HG02571 (cell line): ENCODE results near the gene NUDT12.

ENCODE experiments used
- ATAC-seq: cut with Tn5 transposase; IDR thresholded peaks from one replicate; pipeline ENCODE4 v1.9.1; 2021; ENCODE audit warnings: mild to moderate bottlenecking, moderate library complexity; ENCODE audit not compliant: unreplicated experiment

The NUDT12 gene

GRCh38 chr5:103541569-103541968 lies 21.0 kb downstream of the NUDT12 start:
- ATAC-seq, result no peak

GRCh38 chr5:103541114-103541513 lies 21.5 kb downstream of the NUDT12 start:
- ATAC-seq, result no peak

- ATAC-seq, result no peak
Observed at GRCh38 chr5:103539376-103540330, 22.9 kb downstream of the NUDT12 start.

- no peak for ATAC-seq
Observed at GRCh38 chr5:103532086-103532734, 30.4 kb downstream of the NUDT12 start.

GRCh38 chr5:103526164-103526915 lies 36.2 kb downstream of the NUDT12 start:
- ATAC-seq, result no peak

- ATAC-seq, result no peak
Observed at GRCh38 chr5:103525361-103525760, 37.2 kb downstream of the NUDT12 start.

GRCh38 chr5:103523319-103523718 lies 39.3 kb downstream of the NUDT12 start:
- no peak for ATAC-seq

GRCh38 chr5:103522586-103522985 lies 40.0 kb downstream of the NUDT12 start:
- ATAC-seq, result no peak

GRCh38 chr5:103519550-103519949 lies 43.0 kb downstream of the NUDT12 start:
- ATAC-seq, result no peak

GRCh38 chr5:103514371-103514770 lies 48.2 kb downstream of the NUDT12 start:
- ATAC-seq, result no peak

GRCh38 chr5:103513701-103514100 lies 48.9 kb downstream of the NUDT12 start:
- ATAC-seq, result no peak

- no peak for ATAC-seq
Observed at GRCh38 chr5:103512500-103512899, 50.1 kb downstream of the NUDT12 start.

GRCh38 chr5:103511554-103511885 lies 51.1 kb downstream of the NUDT12 start:
- ATAC-seq, result no peak

- no peak for ATAC-seq
Observed at GRCh38 chr5:103510851-103511553, 51.6 kb downstream of the NUDT12 start.

- ATAC-seq, result no peak
Observed at GRCh38 chr5:103505581-103506305, 56.8 kb downstream of the NUDT12 start.

GRCh38 chr5:103503066-103503465 lies 59.5 kb downstream of the NUDT12 start:
- ATAC-seq, result no peak

GRCh38 chr5:103502662-103503061 lies 59.9 kb downstream of the NUDT12 start:
- ATAC-seq, result no peak
